Mesodermal cell (in vitro differentiated cells): Measurements from ENCODE around the gene AGAP1.

ENCODE experiments used
- H3K27ac ChIP-seq: 2 replicates; pipeline ENCODE4 v1.7.0; 2013; ENCODE audit warnings: mild to moderate bottlenecking, low read depth, low read length, moderate library complexity; ENCODE audit not compliant: severe bottlenecking
- H3K36me3 ChIP-seq: 2 replicates; pipeline ENCODE4 v1.7.1; 2013; ENCODE audit warnings: mild to moderate bottlenecking, low read length, moderate library complexity; ENCODE audit not compliant: control insufficient read depth, insufficient read depth
- H3K4me1 ChIP-seq: one replicate; pipeline ENCODE4 v1.7.1; 2013; ENCODE audit warnings: mild to moderate bottlenecking, low read length; ENCODE audit not compliant: insufficient read depth, control insufficient read depth, poor library complexity, severe bottlenecking
- H3K4me3 ChIP-seq: 2 replicates; pipeline ENCODE4 v1.7.0; 2013; ENCODE audit warnings: low read length, control low read depth, mild to moderate bottlenecking; ENCODE audit not compliant: insufficient read depth, poor library complexity, severe bottlenecking; ENCODE audit errors: extremely low read depth
- H3K9me3 ChIP-seq: 2 replicates; pipeline ENCODE4 v1.7.1; 2013; ENCODE audit warnings: mild to moderate bottlenecking, low read length, moderate library complexity; ENCODE audit not compliant: control insufficient read depth
- WGBS, 2 experiments: methylation state at CpG; one replicate each; pipeline ENCODE4 v1.1.5; 2013; ENCODE audit warnings: missing lambda C conversion rate in 2 of 2; ENCODE audit not compliant: insufficient coverage in 2 of 2; 5-methylcytosine and 5-hydroxymethylcytosine counted together

The AGAP1 gene

DNA sequence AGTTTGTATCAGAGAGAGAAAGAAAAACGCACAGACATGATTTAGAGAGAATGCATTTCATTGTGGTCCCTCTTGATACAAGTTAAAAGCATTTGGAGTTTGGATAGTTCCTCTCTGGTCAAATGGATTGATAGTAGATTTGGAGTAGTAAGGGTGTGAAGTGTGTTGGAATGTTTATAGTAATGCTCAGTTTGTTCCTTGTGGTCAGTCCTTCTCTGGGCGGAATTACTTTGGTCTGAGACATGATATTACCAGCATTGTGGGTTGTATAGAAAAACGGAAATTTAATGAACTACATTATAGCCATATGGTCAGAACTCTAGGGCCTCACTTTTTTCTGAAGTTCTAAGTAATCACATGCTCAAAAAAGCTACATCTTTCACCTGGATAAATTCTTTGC is 178.9 kb downstream of the AGAP1 start:
- no peaks in the 10 kb centered on the region for H3K9me3 ChIP-seq
- no peak overlapping the region for H3K4me3 ChIP-seq
- WGBS, 2 experiments, result 63 to 95% methylated on average over 1 to 2 of the region's 3 CpGs
- peaks cover 19% of the 10 kb centered on the region for H3K4me1 ChIP-seq
- H3K27ac ChIP-seq, result no peak overlapping the region
- no peaks in the 10 kb centered on the region for H3K36me3 ChIP-seq

DNA sequence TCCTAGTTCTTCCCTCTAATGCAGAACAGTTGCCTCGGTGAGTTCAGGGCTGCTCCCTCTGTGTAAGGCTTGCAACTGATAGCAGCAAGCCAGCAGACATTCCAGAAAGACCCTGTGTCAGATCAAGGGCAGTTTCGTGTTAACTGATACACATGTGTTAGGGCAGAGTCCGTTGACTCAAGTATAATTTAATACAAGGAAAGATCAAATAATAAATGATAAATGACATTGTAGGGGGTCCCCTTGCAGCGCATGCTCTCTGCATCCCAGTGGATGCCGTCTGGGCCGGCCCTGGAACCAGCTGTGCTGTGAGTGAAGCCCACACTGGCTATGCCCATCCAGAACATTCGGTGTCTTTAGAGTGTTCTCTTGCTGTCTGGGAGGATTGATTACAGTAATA is 180.3 kb downstream of the AGAP1 start:
- no peak overlapping the region for H3K4me3 ChIP-seq
- H3K4me1 ChIP-seq, result peaks cover 20% of the 10 kb centered on the region
- H3K36me3 ChIP-seq, result no peaks in the 10 kb centered on the region
- 60 to 94% methylated on average over 1 to 5 of the region's 7 CpGs for WGBS, 2 experiments
- no peak overlapping the region for H3K27ac ChIP-seq
- no peaks in the 10 kb centered on the region for H3K9me3 ChIP-seq

DNA sequence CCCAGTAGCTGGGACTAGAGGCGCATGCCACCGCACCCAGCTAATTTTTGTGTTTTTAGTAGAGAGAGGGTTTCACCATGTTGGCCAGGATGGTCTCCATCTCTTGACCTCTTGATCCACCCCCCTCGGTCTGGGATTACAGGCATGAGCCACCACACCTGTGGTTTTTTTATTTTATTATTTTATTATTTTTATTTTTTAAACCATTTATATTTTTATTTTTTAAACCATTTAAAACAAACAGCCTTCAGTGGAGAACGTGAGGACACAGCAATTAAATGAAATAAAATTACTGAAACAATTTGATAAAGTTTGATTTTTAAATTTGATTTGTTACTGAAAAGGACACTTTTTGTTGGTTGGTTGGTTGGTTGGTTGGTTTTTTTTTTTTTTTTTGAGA is 181.0 kb downstream of the AGAP1 start:
- Histone ChIP-seq H3K4me1 (peaks cover 20% of the 10 kb centered on the region), H3K36me3 (no peaks in the 10 kb centered on the region), H3K27ac (no peak overlapping the region), H3K4me3 (no peak overlapping the region), H3K9me3 (no peaks in the 10 kb centered on the region)
- WGBS, 2 experiments, result no CpG with 5 or more reads among the region's 4 CpGs

- WGBS, 2 experiments, result 85 to 90% methylated on average over 2 to 3 of the region's 3 CpGs
- Histone ChIP-seq H3K4me3 (no peak overlapping the region), H3K27ac (no peak overlapping the region), H3K9me3 (no peaks in the 10 kb centered on the region), H3K36me3 (no peaks in the 10 kb centered on the region), H3K4me1 (peaks cover 20% of the 10 kb centered on the region)
Observed at GRCh38 chr2:235675678-235676535, 182.1 kb downstream of the AGAP1 start.

GRCh38 chr2:235676536-235676799 is 182.6 kb downstream of the AGAP1 start:
- Histone ChIP-seq H3K36me3 (no peaks in the 10 kb centered on the region), H3K4me3 (no peak overlapping the region), H3K27ac (no peak overlapping the region), H3K9me3 (no peaks in the 10 kb centered on the region), H3K4me1 (peaks cover 16% of the 10 kb centered on the region)
- no CpG with 5 or more reads among the region's 1 CpG for WGBS, 2 experiments

- no peaks in the 10 kb centered on the region for H3K9me3 ChIP-seq
- H3K36me3 ChIP-seq, result no peaks in the 10 kb centered on the region
- WGBS, 2 experiments, result 87 to 96% methylated on average over 12 to 14 of the region's 16 CpGs
- H3K4me1 ChIP-seq, result peaks cover 11% of the 10 kb centered on the region
- H3K4me3 ChIP-seq, result no peak overlapping the region
- no peak overlapping the region for H3K27ac ChIP-seq
Observed at GRCh38 chr2:235677276-235677788, 183.5 kb downstream of the AGAP1 start.

- H3K4me1 ChIP-seq, result peaks cover 11% of the 10 kb centered on the region
- 96% methylated on average over 7 to 11 of the region's 11 CpGs for WGBS, 2 experiments
- H3K27ac ChIP-seq, result no peak overlapping the region
- H3K9me3 ChIP-seq, result no peaks in the 10 kb centered on the region
- H3K36me3 ChIP-seq, result no peaks in the 10 kb centered on the region
- no peak overlapping the region for H3K4me3 ChIP-seq
Observed at GRCh38 chr2:235677937-235678336, 184.1 kb downstream of the AGAP1 start.

DNA sequence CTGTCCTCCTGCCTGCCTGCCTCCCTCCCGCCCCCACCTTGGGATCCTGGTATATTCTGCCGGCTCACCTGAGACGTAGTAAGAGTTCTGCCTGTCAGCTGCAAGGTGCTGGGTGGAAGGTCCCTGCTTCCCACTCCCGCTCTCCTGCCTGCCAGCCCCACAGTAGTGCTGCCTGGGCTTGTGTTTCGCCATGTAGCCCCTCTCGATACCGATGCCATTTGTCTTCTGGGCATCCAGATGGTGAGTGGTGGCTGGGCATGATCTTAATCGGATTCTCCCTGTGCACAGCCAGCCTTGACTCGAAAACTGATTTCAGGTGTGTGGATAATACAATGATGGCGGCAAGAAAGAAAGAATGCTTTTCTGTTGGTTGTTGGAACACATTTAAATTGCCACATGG is 184.9 kb downstream of the AGAP1 start:
- no peaks in the 10 kb centered on the region for H3K9me3 ChIP-seq
- WGBS, 2 experiments, result 97 to 99% methylated on average over 6 to 10 of the region's 10 CpGs
- H3K36me3 ChIP-seq, result no peaks in the 10 kb centered on the region
- peaks cover 11% of the 10 kb centered on the region for H3K4me1 ChIP-seq
- no peak overlapping the region for H3K4me3 ChIP-seq
- H3K27ac ChIP-seq, result no peak overlapping the region

GRCh38 chr2:235679471-235679870 is 185.6 kb downstream of the AGAP1 start:
- no peaks in the 10 kb centered on the region for H3K9me3 ChIP-seq
- no peak overlapping the region for H3K27ac ChIP-seq
- H3K4me1 ChIP-seq, result peaks cover 8% of the 10 kb centered on the region
- H3K4me3 ChIP-seq, result no peak overlapping the region
- 99 to 100% methylated on average over 2 to 5 of the region's 5 CpGs for WGBS, 2 experiments
- no peaks in the 10 kb centered on the region for H3K36me3 ChIP-seq

DNA sequence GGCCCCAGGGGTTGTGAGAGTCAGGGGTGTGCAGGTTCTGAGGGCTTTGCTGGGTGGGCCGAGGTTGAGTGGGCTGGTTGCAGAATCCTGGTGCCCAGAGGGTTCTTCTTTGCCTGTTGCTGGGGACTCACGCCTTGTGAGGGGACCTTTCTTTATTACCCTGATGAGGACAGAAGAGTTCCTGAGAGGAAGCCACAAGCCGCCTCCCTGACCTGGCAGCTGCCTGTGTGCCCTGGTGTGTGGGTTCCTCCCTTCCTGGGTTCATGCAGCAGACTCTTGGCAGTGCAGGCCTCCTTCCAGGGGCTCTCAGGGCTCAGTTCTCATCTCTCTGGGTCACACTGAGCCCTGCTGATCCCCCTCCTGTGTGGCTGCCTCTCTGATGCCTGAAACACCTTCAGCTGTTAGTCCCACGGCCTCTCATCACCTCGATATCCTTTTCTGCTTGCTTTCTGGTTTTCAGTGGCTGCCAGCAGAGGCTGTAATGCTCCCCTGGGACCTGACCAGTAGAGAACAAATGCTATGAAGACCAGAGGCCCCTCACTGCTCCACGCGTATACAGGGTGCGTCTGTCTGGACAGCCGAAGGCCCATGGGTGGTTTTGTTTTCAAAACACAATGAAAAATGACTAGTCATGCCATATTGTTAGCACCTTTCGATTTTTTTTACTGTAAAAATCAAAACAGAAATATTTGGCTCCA is 191.3 kb downstream of the AGAP1 start:
- H3K9me3 ChIP-seq, result no peaks in the 10 kb centered on the region
- no peak overlapping the region for H3K4me3 ChIP-seq
- 95 to 99% methylated on average over 6 to 9 of the region's 10 CpGs for WGBS, 2 experiments
- H3K36me3 ChIP-seq, result no peaks in the 10 kb centered on the region
- H3K4me1 ChIP-seq, result no peaks in the 10 kb centered on the region
- no peak overlapping the region for H3K27ac ChIP-seq
